Type B pancreatic cell (in vitro differentiated cells): ENCODE results near the gene ITPR2. TPM values are rescaled to one million over a fixed set of nuclear protein-coding genes. Genes with fewer than 3 reads are reported as not detected.

ENCODE experiments used
- DNase-seq: peaks from one replicate; pipeline ENCODE4 v3.0.0; 2021; ENCODE audit warnings: mixed read lengths; ENCODE audit not compliant: unreplicated experiment; ENCODE audit errors: extremely low spot score
- H3K27ac Mint-ChIP-seq: 2 replicates; pipeline ENCODE4 v1.8.0; 2021; ENCODE audit warnings: mild to moderate bottlenecking, mixed read lengths
- H3K27me3 Mint-ChIP-seq: 2 replicates; pipeline ENCODE4 v1.8.0; 2021; ENCODE audit warnings: mixed read lengths
- H3K36me3 Mint-ChIP-seq: 2 replicates; pipeline ENCODE4 v1.8.0; 2021; ENCODE audit warnings: mixed read lengths
- H3K4me1 Mint-ChIP-seq: one replicate; pipeline ENCODE4 v1.8.0; 2021; ENCODE audit warnings: mixed read lengths; ENCODE audit not compliant: unreplicated experiment
- H3K4me3 Mint-ChIP-seq: 2 replicates; pipeline ENCODE4 v1.8.0; 2021; ENCODE audit warnings: mild to moderate bottlenecking, mixed read lengths
- H3K9me3 Mint-ChIP-seq: 2 replicates; pipeline ENCODE4 v1.8.0; 2021; ENCODE audit warnings: mixed read lengths
- total RNA-seq: library from RNA; stranded (reverse); gene quantifications from 2 replicates; pipeline ENCODE4 v1.2.1, GENCODE V29; 2021; ENCODE audit warnings: low replicate concordance
- TF ChIP-seq, protein P1 (sequence below): fragments of 200-600 bp; sonication (generic); conservative IDR thresholded peaks from 2 replicates; pipeline ENCODE4 v1.5.0; 2021; ENCODE audit warnings: antibody characterized with exemption, mild to moderate bottlenecking

Gene ITPR2
- total RNA-seq, 1 donor from 2014 or later = 33.7 TPM

DNA sequence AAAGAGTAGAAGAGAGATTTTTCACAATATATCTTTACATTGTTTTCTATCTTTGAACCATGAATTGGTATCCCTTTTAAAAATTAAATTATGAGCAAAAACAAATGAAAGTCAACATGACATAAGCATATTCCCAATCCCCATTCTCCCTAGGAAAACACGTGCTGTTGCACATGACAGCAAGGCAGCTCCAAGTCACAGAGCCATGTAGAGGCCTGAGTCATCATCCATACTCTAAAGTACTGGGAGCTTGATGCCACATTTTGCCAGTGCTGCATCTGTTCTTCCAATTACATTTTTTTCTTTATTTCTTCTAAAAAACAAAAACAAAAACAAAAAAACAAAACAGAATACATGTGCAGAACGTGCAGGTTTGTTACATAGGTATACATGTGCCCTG lies 115.2 kb downstream of the ITPR2 start:
- H3K4me3 Mint-ChIP-seq = no peak overlapping the region
- peaks cover 47% of the 10 kb centered on the region for H3K36me3 Mint-ChIP-seq
- TF ChIP-seq, protein P1, sequence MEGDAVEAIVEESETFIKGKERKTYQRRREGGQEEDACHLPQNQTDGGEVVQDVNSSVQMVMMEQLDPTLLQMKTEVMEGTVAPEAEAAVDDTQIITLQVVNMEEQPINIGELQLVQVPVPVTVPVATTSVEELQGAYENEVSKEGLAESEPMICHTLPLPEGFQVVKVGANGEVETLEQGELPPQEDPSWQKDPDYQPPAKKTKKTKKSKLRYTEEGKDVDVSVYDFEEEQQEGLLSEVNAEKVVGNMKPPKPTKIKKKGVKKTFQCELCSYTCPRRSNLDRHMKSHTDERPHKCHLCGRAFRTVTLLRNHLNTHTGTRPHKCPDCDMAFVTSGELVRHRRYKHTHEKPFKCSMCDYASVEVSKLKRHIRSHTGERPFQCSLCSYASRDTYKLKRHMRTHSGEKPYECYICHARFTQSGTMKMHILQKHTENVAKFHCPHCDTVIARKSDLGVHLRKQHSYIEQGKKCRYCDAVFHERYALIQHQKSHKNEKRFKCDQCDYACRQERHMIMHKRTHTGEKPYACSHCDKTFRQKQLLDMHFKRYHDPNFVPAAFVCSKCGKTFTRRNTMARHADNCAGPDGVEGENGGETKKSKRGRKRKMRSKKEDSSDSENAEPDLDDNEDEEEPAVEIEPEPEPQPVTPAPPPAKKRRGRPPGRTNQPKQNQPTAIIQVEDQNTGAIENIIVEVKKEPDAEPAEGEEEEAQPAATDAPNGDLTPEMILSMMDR = no peak
- no peak for DNase-seq
- no peaks in the 10 kb centered on the region for H3K4me1 Mint-ChIP-seq
- no peaks in the 10 kb centered on the region for H3K9me3 Mint-ChIP-seq
- no peaks in the 10 kb centered on the region for H3K27me3 Mint-ChIP-seq
- H3K27ac Mint-ChIP-seq = no peak overlapping the region

DNA sequence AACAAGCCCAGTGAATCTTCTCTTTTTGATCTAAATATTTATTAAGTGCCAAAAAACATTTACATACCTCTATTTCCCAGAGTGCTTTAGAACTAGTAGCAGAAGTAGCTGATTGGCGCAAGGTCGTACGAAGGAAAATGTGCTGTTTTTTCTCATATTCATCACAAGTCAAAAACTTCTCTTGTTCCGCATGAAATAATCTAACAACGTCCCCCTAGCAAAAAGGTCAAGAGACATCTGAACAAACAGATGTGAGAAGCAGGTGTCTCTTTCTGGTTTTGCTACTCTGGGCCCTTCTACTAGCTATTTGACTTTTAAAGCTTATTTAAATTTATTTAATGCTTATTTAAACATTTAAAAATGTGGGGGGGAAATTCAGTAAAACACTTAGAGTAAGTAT lies 117.8 kb downstream of the ITPR2 start:
- TF ChIP-seq, protein P1 = no peak
- DNase-seq = no peak
- Mint-ChIP-seq H3K27ac (no peak overlapping the region), H3K27me3 (no peaks in the 10 kb centered on the region), H3K9me3 (no peaks in the 10 kb centered on the region), H3K36me3 (peaks cover 54% of the 10 kb centered on the region), H3K4me3 (no peak overlapping the region), H3K4me1 (no peaks in the 10 kb centered on the region)

DNA sequence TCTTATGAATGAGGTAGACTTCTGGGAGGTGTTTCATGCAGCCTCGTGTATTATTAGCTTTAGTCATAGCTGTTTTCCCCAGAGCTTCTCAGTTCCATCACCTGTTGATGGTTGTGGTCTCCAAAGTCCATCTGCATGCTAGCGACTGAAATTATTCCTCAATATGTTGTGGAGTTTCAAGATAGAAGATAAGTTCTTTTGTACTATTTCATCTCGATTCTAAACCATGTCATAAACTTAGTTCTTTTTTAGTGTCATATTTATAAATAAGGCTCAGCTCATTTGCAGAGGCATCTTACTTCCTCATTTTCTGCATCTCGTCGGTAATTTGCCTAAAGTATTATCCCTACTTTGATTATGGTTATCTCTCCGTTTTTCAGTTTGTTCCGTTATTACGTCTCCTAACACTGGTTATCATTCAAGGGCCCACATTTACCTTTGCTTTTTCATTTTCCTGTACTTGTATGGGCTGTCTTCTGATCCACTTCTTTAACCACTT lies 119.1 kb downstream of the ITPR2 start:
- no peaks in the 10 kb centered on the region for H3K4me1 Mint-ChIP-seq
- DNase-seq = no peak
- TF ChIP-seq, protein P1 = no peak
- H3K9me3 Mint-ChIP-seq = no peaks in the 10 kb centered on the region
- peaks cover 49% of the 10 kb centered on the region for H3K36me3 Mint-ChIP-seq
- no peak overlapping the region for H3K4me3 Mint-ChIP-seq
- H3K27me3 Mint-ChIP-seq = no peaks in the 10 kb centered on the region
- H3K27ac Mint-ChIP-seq = no peak overlapping the region

DNA sequence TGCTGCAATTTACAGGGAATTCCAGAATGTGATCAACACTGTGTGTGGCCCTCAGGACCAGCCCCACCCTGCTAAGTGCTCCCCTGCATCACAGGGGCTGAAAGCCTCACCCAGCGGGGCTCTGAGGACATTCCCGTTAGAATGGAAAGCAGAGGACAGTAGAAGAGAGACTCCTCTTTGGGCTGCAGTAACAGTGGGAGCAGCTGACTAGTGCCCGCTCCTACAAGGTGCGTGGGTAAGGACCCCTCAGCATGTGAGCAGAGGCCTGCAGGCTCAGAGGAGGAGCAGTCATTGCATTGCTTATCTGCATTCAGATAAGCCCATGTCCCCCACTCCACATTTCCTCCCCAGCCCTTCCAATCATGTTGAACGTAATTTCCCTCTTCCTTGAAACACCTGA lies 120.1 kb downstream of the ITPR2 start:
- Mint-ChIP-seq H3K27ac (no peak overlapping the region), H3K4me1 (no peaks in the 10 kb centered on the region), H3K4me3 (no peak overlapping the region), H3K9me3 (no peaks in the 10 kb centered on the region), H3K27me3 (no peaks in the 10 kb centered on the region), H3K36me3 (peaks cover 55% of the 10 kb centered on the region)
- DNase-seq = no peak
- TF ChIP-seq, protein P1 = no peak

DNA sequence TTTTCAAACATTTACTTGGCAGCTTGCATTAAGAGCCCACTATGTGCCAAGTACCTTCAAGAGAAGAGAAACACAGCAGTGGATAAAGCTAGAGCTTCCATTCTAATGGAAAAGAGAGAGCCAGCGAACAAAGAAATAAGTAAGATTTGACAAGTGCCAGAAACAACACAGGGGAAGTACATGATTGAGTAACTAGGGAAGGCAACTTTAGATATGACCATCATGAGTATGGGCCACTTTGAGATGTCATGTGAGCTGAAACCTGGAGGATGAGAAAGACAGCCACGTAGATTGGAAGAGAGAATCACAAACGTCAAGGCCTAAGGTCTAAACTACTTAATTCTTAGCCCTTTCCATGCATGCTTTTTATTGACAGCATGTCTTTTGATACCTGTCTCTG lies 121.4 kb downstream of the ITPR2 start:
- H3K36me3 Mint-ChIP-seq = peaks cover 51% of the 10 kb centered on the region
- DNase-seq = no peak
- TF ChIP-seq, protein P1 = no peak
- no peaks in the 10 kb centered on the region for H3K27me3 Mint-ChIP-seq
- H3K9me3 Mint-ChIP-seq = no peaks in the 10 kb centered on the region
- H3K27ac Mint-ChIP-seq = no peak overlapping the region
- H3K4me3 Mint-ChIP-seq = no peak overlapping the region
- H3K4me1 Mint-ChIP-seq = no peaks in the 10 kb centered on the region

DNA sequence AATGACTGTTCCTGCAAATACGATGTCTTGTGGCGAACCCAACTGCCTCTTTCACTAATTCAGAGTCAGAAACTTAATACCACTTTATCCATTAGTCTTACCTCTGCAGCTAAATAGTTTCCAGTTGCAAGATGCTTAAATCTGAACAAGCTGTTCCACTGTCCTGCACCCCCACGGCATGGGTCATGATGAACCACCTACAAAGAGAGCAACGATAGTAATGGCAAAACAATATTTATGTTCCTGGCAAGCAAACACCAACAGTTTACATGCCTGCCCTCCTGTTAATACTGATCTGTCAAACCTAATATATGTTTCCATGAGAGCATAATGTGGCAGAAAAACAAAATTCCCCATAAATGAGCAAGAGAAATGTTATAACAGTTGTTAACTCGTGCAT lies 121.9 kb downstream of the ITPR2 start:
- H3K36me3 Mint-ChIP-seq = peaks cover 47% of the 10 kb centered on the region
- no peak overlapping the region for H3K4me3 Mint-ChIP-seq
- H3K4me1 Mint-ChIP-seq = no peaks in the 10 kb centered on the region
- no peaks in the 10 kb centered on the region for H3K9me3 Mint-ChIP-seq
- DNase-seq = no peak
- H3K27ac Mint-ChIP-seq = no peak overlapping the region
- TF ChIP-seq, protein P1 = no peak
- no peaks in the 10 kb centered on the region for H3K27me3 Mint-ChIP-seq
